ENCODE measurements around the gene DBN1.

DBN1 gene

DNA sequence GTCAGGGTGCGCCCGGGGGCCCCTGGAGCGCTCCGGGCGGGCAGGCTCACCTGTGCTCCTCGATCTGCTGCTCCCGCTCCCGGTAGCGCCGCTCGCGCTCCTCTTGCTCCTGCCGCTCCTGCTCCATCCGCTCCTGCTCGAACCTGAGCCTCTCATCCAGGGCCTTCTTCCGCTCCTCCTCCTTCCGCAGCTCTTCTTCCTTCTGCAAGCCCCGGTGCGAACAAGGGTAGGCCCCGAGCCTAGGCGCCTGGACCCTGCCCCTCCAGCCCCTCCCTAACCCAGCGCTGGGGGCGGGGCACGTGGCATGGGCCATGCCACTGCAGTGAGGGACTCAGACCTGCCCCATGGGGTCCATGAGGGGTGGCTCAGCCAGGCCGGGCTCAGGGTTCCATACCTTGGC, 6.6 kb downstream of the DBN1 start:
- DNase-seq (ENCODE audit: low spot score), result no peak
- H3K4me3 ChIP-seq, result no peak overlapping the region

DNA sequence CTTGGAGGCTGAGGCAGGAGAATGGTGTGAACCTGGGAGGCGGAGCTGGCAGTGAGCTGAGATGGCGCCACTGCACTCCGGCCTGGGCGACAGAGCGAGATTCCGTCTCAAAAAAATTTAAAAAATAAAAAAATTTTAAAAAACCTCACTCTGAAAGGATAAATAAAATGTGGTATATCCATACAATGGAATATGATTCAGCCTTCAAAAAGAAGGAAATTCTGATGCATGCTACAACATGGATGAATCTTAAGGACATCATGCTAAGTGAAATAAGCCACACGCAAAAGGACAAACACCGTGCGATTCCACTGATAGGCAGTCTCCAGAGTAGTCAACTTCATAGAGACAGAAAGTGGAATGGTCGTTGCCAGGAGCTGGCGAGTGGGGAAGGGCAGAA, 8.4 kb downstream of the DBN1 start:
- no peak overlapping the region for H3K27ac ChIP-seq
- no peak for DNase-seq (ENCODE audit: low spot score)
- TF ChIP-seq, protein P1, sequence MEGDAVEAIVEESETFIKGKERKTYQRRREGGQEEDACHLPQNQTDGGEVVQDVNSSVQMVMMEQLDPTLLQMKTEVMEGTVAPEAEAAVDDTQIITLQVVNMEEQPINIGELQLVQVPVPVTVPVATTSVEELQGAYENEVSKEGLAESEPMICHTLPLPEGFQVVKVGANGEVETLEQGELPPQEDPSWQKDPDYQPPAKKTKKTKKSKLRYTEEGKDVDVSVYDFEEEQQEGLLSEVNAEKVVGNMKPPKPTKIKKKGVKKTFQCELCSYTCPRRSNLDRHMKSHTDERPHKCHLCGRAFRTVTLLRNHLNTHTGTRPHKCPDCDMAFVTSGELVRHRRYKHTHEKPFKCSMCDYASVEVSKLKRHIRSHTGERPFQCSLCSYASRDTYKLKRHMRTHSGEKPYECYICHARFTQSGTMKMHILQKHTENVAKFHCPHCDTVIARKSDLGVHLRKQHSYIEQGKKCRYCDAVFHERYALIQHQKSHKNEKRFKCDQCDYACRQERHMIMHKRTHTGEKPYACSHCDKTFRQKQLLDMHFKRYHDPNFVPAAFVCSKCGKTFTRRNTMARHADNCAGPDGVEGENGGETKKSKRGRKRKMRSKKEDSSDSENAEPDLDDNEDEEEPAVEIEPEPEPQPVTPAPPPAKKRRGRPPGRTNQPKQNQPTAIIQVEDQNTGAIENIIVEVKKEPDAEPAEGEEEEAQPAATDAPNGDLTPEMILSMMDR (IDR thresholded peaks at IDR 0.05), result no peak
- no peak overlapping the region for H3K4me3 ChIP-seq

More for the DNA sequence above, 6.6 kb downstream of the DBN1 start:
- TF ChIP-seq, protein P1 (IDR thresholded peaks at IDR 0.05), result no peak
- H3K27ac ChIP-seq, result no peak overlapping the region

DNA sequence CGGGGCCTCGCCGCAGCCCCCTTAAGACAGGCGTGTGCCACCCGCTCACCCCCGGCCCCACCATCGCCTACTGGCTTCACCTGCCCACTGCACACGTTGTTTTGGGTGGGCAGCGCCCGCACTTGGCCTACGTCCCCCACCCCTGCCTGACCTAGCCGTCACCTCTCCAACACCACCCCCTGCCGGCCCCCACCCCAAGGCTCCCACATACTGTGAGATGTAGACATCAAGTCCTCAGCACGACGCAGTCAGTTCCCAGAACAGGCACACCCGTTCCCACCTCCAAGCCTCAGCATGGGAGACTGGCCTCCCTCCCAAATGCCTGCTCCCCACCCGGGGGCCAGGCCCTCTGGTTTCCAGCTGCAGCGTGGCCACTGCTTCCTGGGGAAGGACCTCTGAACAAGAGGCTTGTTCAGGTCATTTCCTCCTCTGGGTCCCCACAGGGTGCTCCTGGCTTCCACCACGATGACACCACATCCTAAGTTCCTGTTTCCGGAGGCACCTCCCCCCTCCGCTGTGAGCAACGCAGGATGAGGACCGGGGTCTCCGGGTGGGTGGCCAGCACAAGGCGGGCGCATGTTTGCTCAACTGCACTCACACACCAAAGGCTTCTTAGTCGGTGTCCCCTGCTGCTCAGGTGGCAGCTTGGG, 11.3 kb downstream of the DBN1 start:
- peak overlapping the region in 1 of 2 donors; percentile 69 for H3K27ac ChIP-seq
- no peak overlapping the region for H3K4me3 ChIP-seq
- TF ChIP-seq, protein P1 (IDR thresholded peaks at IDR 0.05), result no peak
- no peak for DNase-seq (ENCODE audit: low spot score)

DNA sequence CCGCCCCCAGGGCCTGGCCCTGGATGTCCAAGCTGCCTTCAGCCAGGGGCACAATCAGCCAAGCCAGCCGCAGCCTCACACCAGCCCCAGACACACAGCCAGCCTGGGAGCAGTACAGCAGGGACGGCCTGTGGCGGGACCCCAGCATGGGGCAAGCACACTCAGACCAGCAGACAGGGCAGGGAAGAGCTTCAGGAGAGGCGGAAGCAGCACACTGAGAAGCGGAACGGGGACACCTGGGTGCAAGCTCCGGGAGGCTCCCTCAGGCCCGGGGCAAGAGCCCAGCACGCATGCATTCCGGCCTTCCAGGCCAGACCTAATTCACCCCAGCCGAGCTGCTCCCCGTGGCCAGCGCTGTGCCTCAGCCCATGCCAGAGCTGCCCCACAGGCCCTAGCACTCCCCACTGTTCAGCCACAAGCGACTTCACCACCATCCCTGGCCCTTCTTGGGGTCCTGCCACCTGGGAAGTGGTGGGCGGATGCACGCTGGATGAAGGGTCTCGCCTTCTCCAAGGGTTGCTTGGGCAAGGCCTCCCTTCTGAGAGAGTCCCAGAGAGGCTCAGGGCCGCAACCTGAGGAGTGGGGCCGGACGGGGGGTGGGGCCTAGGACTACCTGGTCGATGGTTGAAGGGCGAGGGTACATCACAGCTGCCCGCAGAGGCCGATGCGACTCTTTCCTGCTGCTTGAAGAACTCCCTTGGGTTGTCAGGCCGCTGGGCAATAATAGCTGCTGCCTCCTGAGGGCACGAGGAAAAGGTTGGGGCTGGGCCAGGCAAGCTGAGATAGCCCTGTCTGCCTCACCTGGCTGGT, 13.4 kb downstream of the DBN1 start:
- TF ChIP-seq, protein P1 (IDR thresholded peaks at IDR 0.05), result no peak
- no peak for DNase-seq (ENCODE audit: low spot score)
- H3K27ac ChIP-seq, result no peak overlapping the region
- no peak overlapping the region for H3K4me3 ChIP-seq

DNA sequence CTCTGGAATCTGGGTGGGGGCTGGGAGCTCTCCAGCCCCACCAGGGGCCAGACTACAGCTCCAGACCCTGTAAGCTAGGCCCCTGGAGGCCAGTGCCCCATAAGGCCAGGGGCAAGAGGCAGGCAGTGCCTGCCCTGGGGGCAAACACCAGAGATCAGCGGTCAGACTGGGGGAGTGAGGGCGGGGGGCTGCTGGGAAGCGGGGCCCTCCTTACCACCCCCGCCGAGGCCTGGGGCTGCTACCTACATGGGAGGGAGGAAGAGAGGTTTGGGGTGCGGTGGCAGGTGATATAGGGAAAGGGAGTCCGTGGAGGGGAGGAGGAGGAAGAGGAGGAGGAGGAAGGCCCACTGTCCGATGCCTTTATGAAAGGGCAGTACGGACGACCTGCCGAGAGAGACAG, 14.1 kb downstream of the DBN1 start:
- Histone ChIP-seq H3K4me3 (no peak overlapping the region), H3K27ac (no peak overlapping the region)
- TF ChIP-seq, protein P1 (IDR thresholded peaks at IDR 0.05), result no peak
- DNase-seq (ENCODE audit: low spot score), result no peak

DNA sequence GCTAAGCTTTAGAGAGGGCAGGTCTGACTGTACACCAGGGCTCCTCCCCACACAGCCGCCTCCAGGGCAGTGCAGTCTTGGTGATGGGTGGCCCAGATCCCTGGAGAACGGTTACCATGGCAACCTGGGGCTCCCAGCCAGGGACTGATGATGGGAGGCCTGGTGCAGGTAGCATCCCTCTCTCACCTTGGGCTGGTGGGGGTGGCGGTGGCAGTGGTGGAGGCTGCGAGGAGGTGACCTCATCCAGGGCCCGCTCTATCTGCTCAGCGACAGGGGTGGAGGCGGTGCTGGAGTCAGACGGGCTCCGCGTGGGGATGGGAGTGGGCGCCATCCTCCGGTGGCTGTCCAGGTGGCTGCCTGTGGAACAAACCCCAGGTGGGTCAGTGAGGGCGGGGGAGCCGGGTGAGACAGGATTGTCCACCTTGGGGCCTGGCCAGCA, 14.5 kb downstream of the DBN1 start:
- TF ChIP-seq, protein P1 (IDR thresholded peaks at IDR 0.05), result no peak
- DNase-seq (ENCODE audit: low spot score), result no peak
- Histone ChIP-seq H3K4me3 (no peak overlapping the region), H3K27ac (no peak overlapping the region)

Data from coronary artery (tissue), 2 donors.